Tibial artery (tissue), 4 donors: Measurements from ENCODE around the gene MLIP.

Source experiments
- DNase-seq, 2 donors: peaks; one replicate each; pipeline ENCODE4 v3.0.0-alpha.2; 2019
- H3K27ac ChIP-seq, 2 donors: fragments of 200-600 bp; sonication (generic) in 1 of 2; 1 replicate in 1 of 2; 2 replicates in 1 of 2; pipeline ENCODE4 v1.5.1; 2018 to 2019; ENCODE audit warnings: mild to moderate bottlenecking in 1 of 2
- H3K27me3 ChIP-seq, 2 donors: fragments of 200-600 bp; sonication (generic) in 1 of 2; one replicate each; pipeline versions ENCODE4 v1.5.1 to v1.6.0; 2016 to 2019
- H3K36me3 ChIP-seq, 3 donors: fragments of 200-600 bp; sonication (generic) in 2 of 3; one replicate each; pipeline ENCODE4 v1.5.1; 2016 to 2019; ENCODE audit warnings: mild to moderate bottlenecking in 2 of 3
- H3K4me1 ChIP-seq, 4 donors: fragments of 200-600 bp; sonication (generic) in 2 of 4; 1 replicate in 3 of 4; 2 replicates in 1 of 4; pipeline ENCODE4 v1.5.1; 2016 to 2019
- H3K4me3 ChIP-seq, 2 donors: fragments of 200-600 bp; sonication (generic) in 1 of 2; 1 replicate in 1 of 2; 2 replicates in 1 of 2; pipeline ENCODE4 v1.5.1; 2018 to 2019; ENCODE audit warnings: mild to moderate bottlenecking in 2 of 2
- H3K9me3 ChIP-seq, 3 donors: fragments of 200-600 bp; sonication (generic) in 1 of 3; one replicate each; pipeline ENCODE4 v1.5.1; 2016 to 2019
- intact Hi-C: fragments of 100-400 bp; cut with DNase I; formaldehyde crosslinking; loops from one replicate; pipeline ENCODE4 v1.15.0; 2023; ENCODE audit warnings: low total_unique reads
- TF ChIP-seq, protein P1 (sequence below), 2 experiments: fragments of 200-600 bp in 1 of 2; fragments of 450-650 bp in 1 of 2; IDR thresholded peaks; one replicate each; pipeline ENCODE4 v1.5.1; 2017 to 2019; ENCODE audit warnings: antibody characterized with exemption in 2 of 2, mild to moderate bottlenecking in 1 of 2, moderate library complexity in 1 of 2

Gene MLIP

DNA sequence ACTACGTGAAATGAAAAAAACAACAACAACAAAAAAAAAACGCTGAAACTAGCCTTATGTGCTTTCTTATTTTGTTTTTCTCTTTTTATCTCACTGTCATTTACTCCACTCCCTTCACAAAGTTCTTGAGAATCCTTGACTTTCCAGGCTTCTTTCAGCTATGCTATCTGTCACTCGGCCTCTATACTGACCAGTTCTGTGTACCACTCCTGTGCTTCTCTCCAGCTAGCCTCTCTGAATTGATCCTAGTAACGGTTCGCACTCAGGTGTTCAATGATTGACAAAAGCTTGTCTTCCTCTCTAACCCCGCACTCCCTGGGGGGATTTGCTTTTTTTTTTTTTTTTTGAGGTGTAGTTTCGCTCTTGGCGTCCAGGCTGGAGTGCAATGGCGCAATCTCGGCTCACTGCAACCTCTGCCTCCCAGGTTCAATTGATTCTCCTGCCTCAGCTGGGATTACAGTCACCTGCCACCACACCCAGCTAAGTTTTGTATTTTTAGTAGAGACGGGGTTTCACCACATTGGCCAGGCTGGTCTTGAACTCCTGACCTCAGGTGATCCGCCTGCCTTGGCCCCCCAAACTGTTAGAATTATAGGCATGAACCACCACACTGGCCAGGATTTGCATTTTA, 31.8 kb downstream of the MLIP start:
- intact Hi-C loops: no loop called here
- Histone ChIP-seq H3K27ac (no peak overlapping the region), H3K4me1 (no peaks in the 10 kb centered on the region), H3K9me3 (no peaks in the 10 kb centered on the region), H3K4me3 (no peak overlapping the region), H3K36me3 (no peaks in the 10 kb centered on the region), H3K27me3 (no peaks in the 10 kb centered on the region)
- DNase-seq: no peak
- TF ChIP-seq, protein P1, sequence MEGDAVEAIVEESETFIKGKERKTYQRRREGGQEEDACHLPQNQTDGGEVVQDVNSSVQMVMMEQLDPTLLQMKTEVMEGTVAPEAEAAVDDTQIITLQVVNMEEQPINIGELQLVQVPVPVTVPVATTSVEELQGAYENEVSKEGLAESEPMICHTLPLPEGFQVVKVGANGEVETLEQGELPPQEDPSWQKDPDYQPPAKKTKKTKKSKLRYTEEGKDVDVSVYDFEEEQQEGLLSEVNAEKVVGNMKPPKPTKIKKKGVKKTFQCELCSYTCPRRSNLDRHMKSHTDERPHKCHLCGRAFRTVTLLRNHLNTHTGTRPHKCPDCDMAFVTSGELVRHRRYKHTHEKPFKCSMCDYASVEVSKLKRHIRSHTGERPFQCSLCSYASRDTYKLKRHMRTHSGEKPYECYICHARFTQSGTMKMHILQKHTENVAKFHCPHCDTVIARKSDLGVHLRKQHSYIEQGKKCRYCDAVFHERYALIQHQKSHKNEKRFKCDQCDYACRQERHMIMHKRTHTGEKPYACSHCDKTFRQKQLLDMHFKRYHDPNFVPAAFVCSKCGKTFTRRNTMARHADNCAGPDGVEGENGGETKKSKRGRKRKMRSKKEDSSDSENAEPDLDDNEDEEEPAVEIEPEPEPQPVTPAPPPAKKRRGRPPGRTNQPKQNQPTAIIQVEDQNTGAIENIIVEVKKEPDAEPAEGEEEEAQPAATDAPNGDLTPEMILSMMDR (IDR thresholded peaks at IDR 0.05): no peak

DNA sequence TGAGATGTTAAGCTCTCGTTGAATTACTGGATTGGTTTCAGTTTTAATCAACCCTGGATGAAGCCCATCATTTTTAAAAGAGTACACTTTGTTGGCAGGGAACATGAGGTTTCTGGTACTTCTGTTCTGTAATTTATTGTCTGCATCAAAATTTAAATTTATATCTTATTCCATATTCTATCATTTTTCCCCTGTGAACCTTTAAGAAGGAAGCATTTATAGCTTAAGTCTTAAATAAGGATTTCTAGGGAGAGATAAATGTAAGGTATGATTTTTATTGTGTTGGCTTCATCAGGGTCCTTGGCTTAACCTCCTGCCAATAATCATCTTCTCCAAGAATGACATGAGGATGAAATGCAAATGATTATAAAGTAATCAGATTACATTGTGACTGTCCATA, 40.6 kb downstream of the MLIP start:
- H3K4me1 ChIP-seq: peaks cover 0 to 12% (median 0%) of the 10 kb centered on the region in 4 donors
- H3K9me3 ChIP-seq: no peaks in the 10 kb centered on the region
- TF ChIP-seq, protein P1 (IDR thresholded peaks at IDR 0.05): no peak
- no peaks in the 10 kb centered on the region for H3K27me3 ChIP-seq
- DNase-seq: no peak
- no peak overlapping the region for H3K27ac ChIP-seq
- no peaks in the 10 kb centered on the region for H3K36me3 ChIP-seq
- H3K4me3 ChIP-seq: no peak overlapping the region
- intact Hi-C loops: no loop called here

DNA sequence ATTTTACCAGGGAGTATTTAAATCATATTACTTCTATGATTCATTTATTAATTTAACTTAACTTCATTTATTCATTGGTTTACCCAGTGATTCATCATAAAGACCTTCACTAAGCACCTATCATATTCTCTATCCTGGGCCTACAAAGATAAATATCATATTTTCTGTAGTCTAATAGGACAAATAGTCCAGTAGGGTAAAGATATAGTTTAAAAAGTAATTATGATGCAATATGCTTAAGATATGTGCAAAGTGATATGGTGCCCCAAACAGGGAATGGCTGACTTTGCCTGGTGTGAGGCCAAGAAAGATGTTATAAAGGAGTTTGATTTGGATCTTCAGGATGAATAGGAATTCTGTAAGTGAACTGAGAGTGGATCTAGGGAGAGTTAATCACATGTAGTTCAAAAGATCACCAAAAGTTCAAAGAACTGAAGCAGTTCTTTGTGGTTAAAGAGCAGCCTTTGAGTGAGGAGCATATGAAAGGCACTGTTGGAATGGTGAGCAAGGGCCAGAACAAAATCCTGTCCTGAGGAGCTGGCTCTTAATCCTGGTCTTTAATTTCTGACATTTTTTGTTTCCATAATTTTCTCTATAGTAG, 45.5 kb downstream of the MLIP start:
- Histone ChIP-seq H3K36me3 (no peaks in the 10 kb centered on the region), H3K4me1 (peaks cover 0 to 12% (median 0%) of the 10 kb centered on the region in 4 donors), H3K4me3 (no peak overlapping the region), H3K9me3 (no peaks in the 10 kb centered on the region), H3K27ac (no peak overlapping the region), H3K27me3 (no peaks in the 10 kb centered on the region)
- TF ChIP-seq, protein P1 (IDR thresholded peaks at IDR 0.05): no peak
- DNase-seq: no peak
- intact Hi-C loops: no loop called here

DNA sequence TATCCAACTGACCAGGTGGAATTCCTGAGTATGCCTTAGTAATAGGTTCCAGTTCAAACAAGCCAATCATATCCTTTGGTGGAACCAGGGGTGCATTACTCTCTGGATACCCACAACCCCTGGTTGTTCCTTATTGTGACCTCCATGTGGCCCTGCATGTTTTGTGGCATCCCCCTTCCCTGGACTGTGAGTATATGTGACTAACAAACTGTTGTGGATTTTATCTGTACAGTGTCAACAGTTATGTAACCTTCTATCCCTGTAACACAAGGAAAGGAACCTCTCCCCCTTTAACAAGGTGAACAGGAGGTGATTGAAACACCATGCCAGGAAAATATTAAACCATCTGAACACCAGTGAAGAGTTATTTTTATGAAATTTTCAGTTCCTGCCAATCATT, 46.2 kb downstream of the MLIP start:
- Histone ChIP-seq H3K27me3 (no peaks in the 10 kb centered on the region), H3K4me1 (peaks cover 0 to 12% (median 0%) of the 10 kb centered on the region in 4 donors), H3K27ac (no peak overlapping the region), H3K36me3 (no peaks in the 10 kb centered on the region), H3K4me3 (no peak overlapping the region), H3K9me3 (no peaks in the 10 kb centered on the region)
- TF ChIP-seq, protein P1 (IDR thresholded peaks at IDR 0.05): no peak
- no peak for DNase-seq
- intact Hi-C loops: no loop called here

DNA sequence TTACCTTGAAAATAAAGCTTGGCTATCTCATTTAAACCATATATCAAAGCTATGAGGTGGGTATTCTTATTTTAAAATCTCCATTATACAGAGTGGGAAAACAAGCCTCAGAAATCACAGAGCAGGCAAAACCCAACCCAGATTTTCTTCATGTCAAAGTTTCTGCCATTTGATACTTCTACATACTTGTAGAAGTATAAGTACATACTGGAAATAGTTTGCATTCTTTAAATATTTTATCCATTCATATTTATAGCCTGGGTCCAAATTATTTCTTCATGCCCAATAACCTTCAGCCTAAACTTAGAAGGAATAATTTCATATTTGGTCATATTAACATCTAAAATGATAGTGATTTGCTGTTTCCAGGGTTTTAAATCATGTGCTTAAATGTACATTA, 61.8 kb downstream of the MLIP start:
- H3K27me3 ChIP-seq: no peaks in the 10 kb centered on the region
- H3K27ac ChIP-seq: no peak overlapping the region
- no peaks in the 10 kb centered on the region for H3K9me3 ChIP-seq
- H3K4me1 ChIP-seq: no peaks in the 10 kb centered on the region
- no peaks in the 10 kb centered on the region for H3K36me3 ChIP-seq
- intact Hi-C loops: no loop called here
- no peak overlapping the region for H3K4me3 ChIP-seq
- TF ChIP-seq, protein P1 (IDR thresholded peaks at IDR 0.05): no peak
- DNase-seq: no peak
